HCT116 (cell line): ENCODE measurements around the gene RACK1. TPM values are rescaled to one million over a fixed set of nuclear protein-coding genes. Genes with fewer than 3 reads are reported as not detected.
"Not testable (repeated sequence)": the region's sequence is repeated elsewhere in the genome, so short reads cannot be mapped to it uniquely, and the experiment has no call there.

Source experiments
- ATAC-seq: fragments of 200-7000 bp; cut with Tn5 transposase; 2 replicates; pipeline ENCODE4 v1.9.1; 2020; ENCODE audit warnings: mild to moderate bottlenecking, moderate library complexity
- BruUV-seq: library from RNA; stranded (reverse); fragments of 400-500 nt; replicated peaks from 2 replicates; lab custom pipeline; 2021; lab: Mats Ljungman, UMichigan
- CTCF ChIA-PET: fragments of 300-600 bp; sonication (Branson Sonifier 250); formaldehyde crosslinking; loops from one replicate; lab custom pipeline; 2021; ENCODE audit warnings: antibody characterized with exemption; lab: Charles Lee
- POLR2A ChIA-PET: fragments of 300-600, 350-600 bp; sonication (Branson Sonifier 250); formaldehyde crosslinking; loops from one replicate; lab custom pipeline; 2021; ENCODE audit warnings: antibody characterized with exemption; lab: Charles Lee
- RAD21 ChIA-PET, 2 experiments: fragments of 300-600 bp; sonication (Branson Sonifier 250); formaldehyde crosslinking; loops; one replicate each; lab custom pipeline; 2023; ENCODE audit warnings: low total read pairs in 2 of 2; ENCODE audit not compliant: uncharacterized antibody in 2 of 2, unreplicated experiment in 2 of 2, low non-redundant PET in 1 of 2; lab: Charles Lee
- DNase-seq: peaks from one replicate; pipeline ENCODE4 v3.0.0-alpha.2; 2010; ENCODE audit warnings: low read depth, low spot score
- H2AFZ ChIP-seq: fragments of 200-600 bp; shearing (Covaris generic), sonication (generic); 2 replicates; pipeline ENCODE4 v1.6.1; 2017; ENCODE audit warnings: low read depth, mixed run types, mixed read lengths, antibody characterized with exemption, low read length; ENCODE audit not compliant: poor library complexity, severe bottlenecking
- H3K27ac ChIP-seq: 2 replicates; pipeline ENCODE4 v1.5.1; 2012; ENCODE audit warnings: low read depth, low read length
- H3K27me3 ChIP-seq: fragments of 200-600 bp; sonication (generic); 2 replicates; pipeline ENCODE4 v1.6.1; 2016; ENCODE audit warnings: mixed run types, low read length, mixed read lengths; ENCODE audit not compliant: insufficient read depth
- H3K36me3 ChIP-seq, 2 experiments: fragments of 200-500 bp in 1 of 2; fragments of 200-600 bp in 1 of 2; sonication (Bioruptor generic) in 1 of 2; sonication (generic) in 1 of 2; 2 replicates each; pipeline versions ENCODE4 v1.5.1 to v1.6.1; 2014 to 2016; ENCODE audit warnings: low read length in 2 of 2, inconsistent platforms in 1 of 2, mixed read lengths in 1 of 2, mixed run types in 1 of 2; ENCODE audit not compliant: insufficient read depth in 2 of 2, control insufficient read depth in 1 of 2
- H3K4me1 ChIP-seq, 2 experiments: fragments of 200-600 bp in 1 of 2; sonication (generic) in 1 of 2; 2 replicates each; pipeline versions ENCODE4 v1.5.1 to v1.6.1; 2012 to 2017; ENCODE audit warnings: low read length in 2 of 2, inconsistent platforms in 1 of 2, mild to moderate bottlenecking in 1 of 2, mixed read lengths in 1 of 2, mixed run types in 1 of 2, moderate library complexity in 1 of 2; ENCODE audit not compliant: insufficient read depth in 2 of 2, control insufficient read depth in 1 of 2
- H3K4me2 ChIP-seq: fragments of 200-600 bp; sonication (generic); 2 replicates; pipeline ENCODE4 v1.6.1; 2017; ENCODE audit warnings: mixed run types, low read length, mixed read lengths
- H3K4me3 ChIP-seq, 2 experiments: fragments of 200-600 bp in 1 of 2; sonication (generic) in 1 of 2; replicated peaks in 1 of 2; 2 replicates each; pipeline ENCODE4 v1.5.1; 2011 to 2016; ENCODE audit warnings: low read length in 2 of 2, control low read depth in 1 of 2, low read depth in 1 of 2, mild to moderate bottlenecking in 1 of 2, mixed read lengths in 1 of 2, mixed run types in 1 of 2
- H3K79me2 ChIP-seq: fragments of 200-600 bp; sonication (generic); 2 replicates; pipeline ENCODE4 v1.6.1; 2017; ENCODE audit warnings: mild to moderate bottlenecking, mixed run types, low read length, moderate library complexity, mixed read lengths; ENCODE audit not compliant: insufficient read depth
- H3K9ac ChIP-seq: fragments of 200-600 bp; sonication (generic); 2 replicates; pipeline ENCODE4 v1.6.1; 2016; ENCODE audit warnings: low read length, mixed read lengths
- H3K9me2 ChIP-seq: fragments of 200-600 bp; sonication (generic), shearing (Covaris generic); 2 replicates; pipeline ENCODE4 v1.6.1; 2017; ENCODE audit warnings: mixed run types, mild to moderate bottlenecking, moderate library complexity; ENCODE audit not compliant: insufficient read depth
- H3K9me3 ChIP-seq, 2 experiments: fragments of 200-500 bp in 1 of 2; fragments of 200-600 bp in 1 of 2; sonication (Bioruptor generic) in 1 of 2; sonication (generic) in 1 of 2; 2 replicates each; pipeline ENCODE4 v1.6.1; 2014 to 2017; ENCODE audit warnings: low read length in 2 of 2, mixed read lengths in 2 of 2, inconsistent platforms in 1 of 2, low read depth in 1 of 2, mild to moderate bottlenecking in 1 of 2, mixed run types in 1 of 2, moderate library complexity in 1 of 2; ENCODE audit not compliant: control insufficient read depth in 1 of 2, insufficient read depth in 1 of 2
- H4K20me1 ChIP-seq: fragments of 200-600 bp; sonication (generic), shearing (Covaris generic); 2 replicates; pipeline ENCODE4 v1.6.1; 2017; ENCODE audit warnings: mixed run types, mild to moderate bottlenecking, moderate library complexity; ENCODE audit not compliant: insufficient read depth
- ZNF274 ChIP-seq: fragments of 200-500 bp; sonication (Bioruptor generic); IDR thresholded peaks from 2 replicates; pipeline ENCODE4 v1.6.1; 2014; ENCODE audit warnings: mild to moderate bottlenecking, low read depth, low read length, inconsistent platforms
- intact Hi-C: fragments of 100-400 bp; cut with micrococcal nuclease; formaldehyde crosslinking; loops from 2 replicates; pipeline ENCODE4 v1.10.0; 2022
- total RNA-seq: library from RNA; stranded (reverse); gene quantifications from one replicate; pipeline ENCODE4 v1.2.1, GENCODE V29; 2021; ENCODE audit not compliant: unreplicated experiment
- TF ChIP-seq, protein P1 (sequence below), 3 experiments: fragments of 200-600 bp in 1 of 3; sonication (generic) in 1 of 3; IDR thresholded peaks in 2 of 3; conservative IDR thresholded peaks in 1 of 3; 2 replicates each; pipeline ENCODE4 v1.5.1; 2012 to 2017; ENCODE audit warnings: low read depth in 2 of 3, low read length in 2 of 3, antibody characterized with exemption in 1 of 3, borderline replicate concordance in 1 of 3, control low read depth in 1 of 3, mild to moderate bottlenecking in 1 of 3, mixed read lengths in 1 of 3, mixed run types in 1 of 3, moderate library complexity in 1 of 3; ENCODE audit not compliant: insufficient read depth in 1 of 3

Gene RACK1
- total RNA-seq, 1 experiment from 2014 or later = 2,432 TPM

DNA sequence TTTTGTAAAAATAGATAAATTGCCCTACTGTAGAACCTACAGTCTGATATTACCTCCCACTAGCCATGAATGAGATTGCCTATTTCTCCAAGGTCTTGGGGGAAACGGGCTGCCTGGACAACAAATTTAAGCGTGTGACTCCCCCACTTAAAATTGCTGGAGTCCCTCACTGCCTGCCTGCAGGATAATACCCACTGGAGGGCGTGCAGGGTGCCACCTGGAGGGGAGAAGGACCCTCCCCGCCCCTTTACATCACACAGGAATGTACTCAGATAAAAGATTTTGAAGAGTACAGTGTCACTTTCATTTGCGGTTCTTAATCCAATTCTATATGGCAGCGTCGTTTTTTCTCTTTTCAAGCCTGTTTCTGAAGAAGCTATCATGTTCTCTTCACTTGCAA, 32.5 kb downstream of the RACK1 start:
- ChIA-PET CTCF (no interaction called here), POLR2A (interaction anchor here (0.6 to 0.9 kb wide), 2 partner anchors 19 to 24 kb away, joined by 3 read pairs; no protein-coding TSS in a partner anchor)
- H3K27me3 ChIP-seq = no peaks in the 10 kb centered on the region

DNA sequence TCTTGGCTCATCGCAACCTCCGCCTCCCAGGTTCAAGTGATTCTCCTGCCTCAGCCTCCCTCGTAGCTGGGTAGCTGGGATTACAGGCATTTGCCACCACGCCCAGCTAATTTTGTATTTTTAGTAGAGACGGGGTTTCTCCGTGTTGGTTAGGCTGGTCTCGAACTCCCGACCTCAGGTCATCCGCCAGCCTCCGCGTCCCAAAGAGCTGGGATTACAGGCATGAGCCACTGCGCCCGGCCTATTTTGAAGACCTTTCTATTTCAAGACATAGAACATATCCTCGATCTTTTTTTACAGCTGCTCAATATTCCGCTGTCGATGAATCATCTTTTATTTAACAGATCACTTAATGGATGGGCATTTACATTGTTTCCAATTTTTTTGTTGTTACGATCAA, 33.0 kb downstream of the RACK1 start:
- H3K9ac ChIP-seq, BruUV-seq, DNase-seq, H3K27me3 ChIP-seq, H4K20me1 ChIP-seq, RAD21 ChIA-PET, H3K79me2 ChIP-seq, H2AFZ ChIP-seq, H3K36me3 ChIP-seq, H3K9me3 ChIP-seq, H3K9me2 ChIP-seq: not testable (repeated sequence)
- intact Hi-C loops = loop anchor here (1.0 kb wide), 1 partner anchor 8 kb away; no protein-coding TSS in a partner anchor
- Histone ChIP-seq H3K4me2 (peak overlapping the region; percentile 73), H3K4me1 (peaks cover 21 to 60% of the 10 kb centered on the region in 2 experiments), H3K4me3 (0 out of 4 replicates have a peak overlapping the region, but pooled peaks of 1 of the 2 experiments have one; percentile 30), H3K27ac (peak overlapping the region; percentile 56; the same call in 1 of the 2 replicates)
- peak; percentile 7 for ATAC-seq
- POLR2A ChIA-PET = interaction anchor here (0.6 to 0.9 kb wide), 2 partner anchors 19 to 23 kb away, joined by 3 read pairs; no protein-coding TSS in a partner anchor
- CTCF ChIA-PET = interaction anchor here (0.7 kb wide), 1 partner anchor 342 kb away, joined by 3 read pairs; no protein-coding TSS in a partner anchor

More for the DNA sequence above, 32.5 kb downstream of the RACK1 start:
- BruUV-seq = no TSS peak
- no peaks in the 10 kb centered on the region for H3K9me3 ChIP-seq
- no peaks in the 10 kb centered on the region for H3K9me2 ChIP-seq
- H3K4me1 ChIP-seq = peaks cover 15 to 55% of the 10 kb centered on the region in 2 experiments
- no peaks in the 10 kb centered on the region for H3K79me2 ChIP-seq
- H3K4me3 ChIP-seq = no peak overlapping the region
- ATAC-seq (no peak), DNase-seq (no peak)
- H3K9ac ChIP-seq = no peak overlapping the region
- peak overlapping the region; percentile 56; the same call in 1 of the 2 replicates for H3K27ac ChIP-seq
- peak overlapping the region; percentile 73; the same call in 1 of the 2 replicates for H3K4me2 ChIP-seq
- RAD21 ChIA-PET = no interaction called here
- TF ChIP-seq ZNF274 = no peak
- TF ChIP-seq, protein P1, sequence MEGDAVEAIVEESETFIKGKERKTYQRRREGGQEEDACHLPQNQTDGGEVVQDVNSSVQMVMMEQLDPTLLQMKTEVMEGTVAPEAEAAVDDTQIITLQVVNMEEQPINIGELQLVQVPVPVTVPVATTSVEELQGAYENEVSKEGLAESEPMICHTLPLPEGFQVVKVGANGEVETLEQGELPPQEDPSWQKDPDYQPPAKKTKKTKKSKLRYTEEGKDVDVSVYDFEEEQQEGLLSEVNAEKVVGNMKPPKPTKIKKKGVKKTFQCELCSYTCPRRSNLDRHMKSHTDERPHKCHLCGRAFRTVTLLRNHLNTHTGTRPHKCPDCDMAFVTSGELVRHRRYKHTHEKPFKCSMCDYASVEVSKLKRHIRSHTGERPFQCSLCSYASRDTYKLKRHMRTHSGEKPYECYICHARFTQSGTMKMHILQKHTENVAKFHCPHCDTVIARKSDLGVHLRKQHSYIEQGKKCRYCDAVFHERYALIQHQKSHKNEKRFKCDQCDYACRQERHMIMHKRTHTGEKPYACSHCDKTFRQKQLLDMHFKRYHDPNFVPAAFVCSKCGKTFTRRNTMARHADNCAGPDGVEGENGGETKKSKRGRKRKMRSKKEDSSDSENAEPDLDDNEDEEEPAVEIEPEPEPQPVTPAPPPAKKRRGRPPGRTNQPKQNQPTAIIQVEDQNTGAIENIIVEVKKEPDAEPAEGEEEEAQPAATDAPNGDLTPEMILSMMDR (IDR thresholded peaks at IDR 0.05 in 2 of 3, conservative IDR thresholded peaks at IDR 0.05 in 1 of 3; ENCODE audit: borderline replicate concordance in 1 of 3, insufficient read depth in 1 of 3, low read depth in 2 of 3, low read length in 2 of 3) = peak in 2 of 3 experiments; percentile 29; a peak in 4 of 6 replicates
- H2AFZ ChIP-seq = no peak overlapping the region
- H4K20me1 ChIP-seq = no peaks in the 10 kb centered on the region
- no peaks in the 10 kb centered on the region for H3K36me3 ChIP-seq
- intact Hi-C loops = no loop called here

DNA sequence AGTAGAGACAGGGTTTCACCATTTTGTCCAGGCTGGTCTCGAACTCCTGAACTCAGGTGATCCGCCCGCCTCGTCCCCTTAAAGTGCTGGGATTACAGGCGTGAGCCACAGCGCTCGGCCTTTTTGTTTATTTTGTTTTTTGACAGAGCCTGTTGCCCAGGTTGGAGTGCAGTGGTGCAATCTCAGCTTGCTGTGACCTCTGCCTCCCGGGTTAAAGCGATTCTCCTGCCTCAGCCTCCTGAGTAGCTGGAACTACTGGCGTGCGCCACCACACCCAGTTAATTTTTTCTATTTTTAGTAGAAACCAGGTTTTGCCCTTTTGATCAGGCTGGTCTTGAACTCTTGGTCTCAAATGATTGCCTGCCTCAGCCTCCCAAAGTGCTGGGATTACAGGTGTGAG, 33.6 kb downstream of the RACK1 start:
- H3K4me3 ChIP-seq = peak overlapping the region in 1 of 2 experiments; percentile 30; a peak in 2 of 4 replicates
- H3K9me3 ChIP-seq, BruUV-seq, RAD21 ChIA-PET, H3K79me2 ChIP-seq, H3K27me3 ChIP-seq, H3K36me3 ChIP-seq, H3K9me2 ChIP-seq, H4K20me1 ChIP-seq: not testable (repeated sequence)
- H3K4me2 ChIP-seq = peak overlapping the region; percentile 73
- H3K27ac ChIP-seq = peak overlapping the region; percentile 56
- peaks cover 22 to 65% of the 10 kb centered on the region in 2 experiments for H3K4me1 ChIP-seq
- peak overlapping the region; percentile 49 for H2AFZ ChIP-seq
- peak; percentile 48 for DNase-seq
- POLR2A ChIA-PET = interaction anchor here (0.9 kb wide), 1 partner anchor 18 kb away, joined by 3 read pairs; no protein-coding TSS in a partner anchor
- CTCF ChIA-PET = interaction anchor here (0.7 kb wide), 1 partner anchor 341 kb away, joined by 3 read pairs; no protein-coding TSS in a partner anchor
- intact Hi-C loops = loop anchor here (1.0 kb wide), 1 partner anchor 8 kb away; no protein-coding TSS in a partner anchor
- H3K9ac ChIP-seq = peak overlapping the region; percentile 27; the same call in 1 of the 2 replicates
- peak; percentile 13 for ATAC-seq
